NK-92 treated with Interleukin-12 subunit alpha and Interleukin-12 subunit beta, amount 100 ng/mL, for 24 hours (cell line): ENCODE results near the gene GALNT2.

ENCODE experiments used
- DNase-seq: peaks from one replicate; lab custom pipeline; 2025; lab: John Stamatoyannopoulos, UW

Gene GALNT2

DNA sequence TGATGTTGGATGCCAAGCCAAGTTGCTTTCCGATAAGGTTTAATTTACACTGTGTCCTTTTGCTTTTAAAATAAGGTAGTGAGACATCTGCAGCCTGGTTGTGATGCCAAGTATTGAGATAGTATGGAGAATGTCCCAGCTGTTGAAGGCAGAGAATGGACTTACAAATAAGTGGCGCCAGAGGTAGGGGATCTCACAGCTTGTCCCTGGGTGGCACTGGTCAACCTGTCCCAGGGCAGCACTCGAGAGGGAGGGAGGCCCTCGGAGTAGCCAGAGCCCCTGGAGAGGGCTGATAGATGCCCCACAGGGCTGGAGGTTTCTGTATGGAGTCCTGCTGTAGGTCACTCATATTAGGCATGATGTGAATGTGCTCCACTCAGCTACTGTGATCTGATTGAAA lies 98.5 kb downstream of the GALNT2 start:
- no peak for DNase-seq

DNA sequence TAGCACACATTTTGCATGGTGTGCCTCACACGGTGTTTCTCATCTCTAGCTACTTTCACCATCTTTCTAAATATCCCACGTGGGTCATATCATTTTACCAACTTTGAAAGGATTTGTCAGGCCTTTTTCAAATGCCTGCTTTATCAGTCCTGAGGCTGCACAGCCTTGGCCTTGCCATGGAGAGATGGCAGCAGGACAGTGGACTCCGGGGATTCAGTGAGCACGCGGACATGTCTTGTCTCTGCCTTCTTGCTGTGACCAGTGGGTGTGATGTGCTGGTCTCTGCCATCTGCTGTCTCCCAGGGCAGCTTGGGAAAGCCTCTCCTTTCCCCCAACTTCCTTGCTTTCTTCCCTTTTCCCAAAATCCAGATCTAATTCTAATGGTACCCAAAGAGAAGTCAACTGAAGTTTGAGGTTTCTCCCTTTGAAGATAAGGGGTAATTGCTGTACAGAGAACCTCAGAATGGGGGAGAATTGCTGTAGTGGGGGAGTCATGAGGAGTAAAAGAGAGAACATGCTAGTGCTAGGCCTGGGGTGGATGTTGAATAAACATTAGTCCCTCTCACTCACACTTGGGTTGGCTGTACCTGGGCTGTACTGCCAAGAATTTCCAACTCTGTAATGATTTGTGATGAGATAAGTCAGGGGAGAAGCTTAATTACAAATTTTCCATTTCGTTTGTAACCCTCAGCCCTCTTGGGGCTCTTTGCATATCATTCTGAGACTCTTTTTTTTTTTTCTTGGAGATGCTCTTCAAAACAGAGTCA lies 99.5 kb downstream of the GALNT2 start:
- DNase-seq = no peak

DNA sequence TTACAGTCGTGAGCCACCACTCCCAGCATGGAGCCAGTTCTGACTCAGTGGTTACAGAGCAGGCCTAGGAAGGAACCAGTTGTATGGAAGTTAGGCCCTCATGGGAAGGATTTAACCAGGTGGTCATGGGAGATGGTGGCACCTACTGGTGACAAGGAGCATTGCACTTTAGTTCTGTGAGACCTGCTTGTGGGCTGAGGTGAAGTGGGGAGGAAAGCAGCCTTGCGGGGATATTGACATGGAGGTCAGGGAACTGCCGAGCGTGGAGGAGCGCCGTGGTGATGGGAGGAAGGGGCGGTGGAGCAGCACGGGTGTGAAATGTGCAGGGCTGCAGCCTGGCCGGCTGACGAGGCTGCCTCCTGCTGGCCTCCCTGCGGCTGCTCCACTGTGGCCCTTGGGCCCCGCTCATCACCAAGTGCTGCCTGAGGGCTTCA lies 100.4 kb downstream of the GALNT2 start:
- no peak for DNase-seq

DNA sequence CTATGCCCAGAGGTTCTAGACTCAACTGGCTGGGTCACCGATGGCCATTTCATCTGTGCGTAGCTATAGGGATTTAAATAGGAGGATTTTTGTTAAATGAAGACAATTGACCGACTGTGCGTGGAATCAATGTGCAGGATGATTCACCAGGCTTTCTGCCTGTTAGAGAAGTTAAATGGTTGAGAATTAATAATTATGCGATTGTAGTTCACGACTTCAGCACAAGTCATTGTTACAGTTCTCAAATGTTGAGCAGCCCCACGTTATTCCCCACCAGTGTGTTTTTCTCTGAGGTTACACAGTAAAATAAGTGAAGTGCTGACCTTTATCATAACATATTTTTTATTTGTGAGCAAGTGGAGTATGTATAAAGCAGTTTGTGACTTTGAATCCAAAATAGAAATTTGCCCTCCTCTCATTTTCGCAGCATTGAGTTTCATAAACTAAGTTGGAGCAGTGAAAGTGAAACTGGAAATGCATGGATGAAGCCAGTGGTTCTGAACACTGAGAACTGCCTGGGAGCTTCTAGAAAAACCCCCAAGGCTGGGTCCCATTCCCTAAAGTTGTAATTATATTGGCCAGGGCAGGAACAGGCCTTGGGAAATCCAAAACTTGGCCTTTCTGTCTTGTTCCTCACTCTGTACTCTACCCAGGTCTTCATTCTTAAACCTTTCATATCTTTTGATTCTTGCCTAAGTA lies 102.6 kb downstream of the GALNT2 start:
- DNase-seq = no peak

DNA sequence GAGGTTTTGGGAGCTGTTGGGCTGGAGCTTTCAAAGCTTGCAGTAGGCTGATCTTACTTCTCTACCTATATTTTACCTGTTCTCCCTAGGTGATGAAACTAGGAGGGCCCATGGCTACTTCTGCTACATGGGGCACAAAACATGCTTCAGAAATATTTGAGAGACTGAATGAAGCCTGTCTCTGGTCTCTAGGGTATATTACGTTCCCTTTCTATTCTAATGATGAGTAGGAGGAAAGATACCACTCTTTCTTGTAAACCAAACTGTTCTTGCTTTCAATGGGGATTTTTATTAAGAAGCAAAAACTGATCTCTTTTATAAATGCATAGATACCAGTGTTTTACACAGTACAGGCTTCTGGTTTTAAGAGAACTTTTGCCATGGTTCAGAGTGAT lies 103.1 kb downstream of the GALNT2 start:
- DNase-seq = no peak

DNA sequence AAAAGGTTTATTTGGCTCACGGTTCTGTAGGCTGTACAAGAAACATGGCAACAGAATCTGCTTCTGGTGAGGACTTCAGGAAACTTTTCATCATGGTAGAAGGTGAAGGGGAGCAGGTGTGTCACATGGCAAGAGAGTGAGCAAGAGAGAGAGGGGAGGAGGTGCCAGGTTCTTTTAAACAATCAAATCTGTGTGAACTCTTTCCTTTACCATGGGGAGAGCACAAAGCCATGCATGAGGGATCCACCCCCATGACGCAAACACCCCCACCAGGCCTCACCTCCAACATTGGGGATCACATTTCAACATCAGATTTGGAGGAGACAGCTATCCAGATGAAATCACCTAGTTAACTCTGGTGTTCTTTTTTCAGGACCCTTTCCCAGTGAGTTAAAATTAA lies 103.6 kb downstream of the GALNT2 start:
- no peak for DNase-seq

DNA sequence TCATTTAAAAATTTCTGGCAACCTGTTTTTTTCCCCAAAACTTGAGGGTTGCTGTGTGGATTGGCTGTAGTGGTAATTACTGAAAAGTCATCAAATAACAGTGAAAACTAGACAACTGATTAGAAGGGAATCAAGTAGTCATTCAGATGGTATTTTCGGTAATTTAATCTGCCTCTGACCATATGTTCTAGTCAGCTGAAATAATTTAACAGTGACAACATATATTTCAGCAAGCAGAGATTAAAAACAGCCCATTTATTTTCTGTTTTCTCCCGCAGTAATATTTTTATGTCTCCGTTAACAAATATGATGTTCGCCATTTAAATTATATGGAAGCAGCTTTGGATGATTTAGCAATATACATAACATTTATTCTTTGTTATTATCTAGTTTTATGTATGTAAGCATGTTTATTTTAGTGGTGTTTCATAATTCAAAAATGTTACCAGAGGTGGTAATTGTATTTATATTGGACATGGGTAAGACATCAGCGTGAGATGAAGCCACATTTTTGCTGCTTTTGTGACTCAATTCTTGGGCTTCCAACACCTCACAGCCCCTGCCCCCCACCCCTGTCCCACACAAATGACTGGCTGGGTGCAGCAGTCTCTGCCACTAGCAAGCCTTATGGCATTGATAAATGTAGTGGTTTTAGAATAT lies 104.4 kb downstream of the GALNT2 start:
- DNase-seq = no peak

DNA sequence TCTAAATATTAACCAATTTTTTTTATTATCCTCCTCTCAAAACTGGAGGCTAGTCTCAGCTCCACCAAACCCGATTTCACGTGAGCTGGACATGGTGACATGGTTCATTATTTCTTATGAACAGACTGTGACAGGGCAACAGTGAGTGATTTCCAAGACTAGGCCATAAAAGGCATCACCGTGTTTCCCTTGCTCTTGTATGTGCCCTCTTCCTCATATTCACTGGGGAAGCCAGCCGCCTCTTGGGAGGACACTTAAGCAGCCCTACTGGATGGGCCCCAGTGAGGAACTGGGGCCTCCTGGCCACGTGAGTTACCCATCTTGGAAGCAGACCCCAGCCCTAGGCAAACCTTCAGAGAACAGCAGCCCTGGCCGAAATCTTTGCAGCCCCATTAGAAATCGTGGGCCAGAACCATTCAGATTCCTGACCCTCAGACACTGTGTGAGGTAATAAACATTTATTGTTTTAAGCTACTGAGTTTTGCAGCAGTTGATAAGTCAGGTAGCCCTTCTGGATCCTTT lies 105.0 kb downstream of the GALNT2 start:
- DNase-seq = no peak

DNA sequence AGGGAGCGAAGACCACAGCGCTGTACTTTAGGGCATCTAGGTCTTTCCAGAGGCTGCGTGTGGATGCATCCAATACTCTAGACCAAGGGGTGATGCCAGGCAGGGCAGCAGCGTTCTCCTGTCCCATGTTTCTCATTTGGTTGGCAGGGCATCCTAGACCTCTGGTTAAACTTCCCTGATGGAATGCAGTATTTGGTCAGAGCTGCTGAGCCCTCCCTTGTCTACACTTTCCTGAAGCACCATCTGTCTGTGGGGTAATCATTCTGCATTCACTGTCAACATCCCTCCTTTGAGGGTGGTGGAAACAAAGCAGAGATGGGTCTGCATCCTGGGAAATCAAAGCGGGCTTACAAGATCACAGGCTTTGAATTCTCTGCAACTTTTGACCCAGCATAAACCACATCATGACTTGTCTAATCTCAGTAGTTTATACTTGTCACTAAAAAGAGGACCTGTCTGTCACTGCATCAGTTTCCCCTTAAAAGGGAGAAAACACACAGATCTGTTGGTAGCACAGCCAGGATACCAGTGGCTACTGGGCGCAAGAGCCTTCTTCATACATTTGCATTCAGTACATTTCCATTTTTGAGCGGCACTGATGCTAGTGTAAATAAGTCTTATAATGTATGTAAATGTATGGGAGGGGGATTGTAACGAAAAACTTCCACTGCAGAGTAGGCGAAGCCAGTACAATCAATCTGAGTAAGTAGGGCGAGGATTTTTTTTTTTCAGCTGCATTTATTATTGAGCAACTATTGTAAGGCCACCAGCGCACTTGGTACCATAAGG lies 106.3 kb downstream of the GALNT2 start:
- DNase-seq = no peak

DNA sequence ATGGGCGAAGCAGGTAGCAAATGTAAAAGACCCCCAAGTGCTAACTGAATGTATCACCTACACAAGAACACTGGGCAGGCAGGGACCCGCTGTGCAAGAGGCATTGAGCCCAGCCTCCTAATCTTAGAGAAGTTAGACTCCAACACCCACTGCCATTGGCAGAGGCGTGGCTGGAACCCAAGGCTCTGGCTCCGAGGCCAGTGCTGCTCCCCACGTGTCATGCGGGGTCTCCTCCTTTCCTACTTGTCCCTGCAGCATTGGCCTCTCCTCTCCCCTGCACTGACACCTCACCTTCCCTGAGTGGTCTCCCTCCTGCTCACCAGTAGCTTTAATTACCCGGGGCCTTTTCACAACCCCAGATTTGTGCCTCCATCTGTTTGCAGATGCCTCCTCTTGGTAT lies 107.0 kb downstream of the GALNT2 start:
- DNase-seq = no peak

DNA sequence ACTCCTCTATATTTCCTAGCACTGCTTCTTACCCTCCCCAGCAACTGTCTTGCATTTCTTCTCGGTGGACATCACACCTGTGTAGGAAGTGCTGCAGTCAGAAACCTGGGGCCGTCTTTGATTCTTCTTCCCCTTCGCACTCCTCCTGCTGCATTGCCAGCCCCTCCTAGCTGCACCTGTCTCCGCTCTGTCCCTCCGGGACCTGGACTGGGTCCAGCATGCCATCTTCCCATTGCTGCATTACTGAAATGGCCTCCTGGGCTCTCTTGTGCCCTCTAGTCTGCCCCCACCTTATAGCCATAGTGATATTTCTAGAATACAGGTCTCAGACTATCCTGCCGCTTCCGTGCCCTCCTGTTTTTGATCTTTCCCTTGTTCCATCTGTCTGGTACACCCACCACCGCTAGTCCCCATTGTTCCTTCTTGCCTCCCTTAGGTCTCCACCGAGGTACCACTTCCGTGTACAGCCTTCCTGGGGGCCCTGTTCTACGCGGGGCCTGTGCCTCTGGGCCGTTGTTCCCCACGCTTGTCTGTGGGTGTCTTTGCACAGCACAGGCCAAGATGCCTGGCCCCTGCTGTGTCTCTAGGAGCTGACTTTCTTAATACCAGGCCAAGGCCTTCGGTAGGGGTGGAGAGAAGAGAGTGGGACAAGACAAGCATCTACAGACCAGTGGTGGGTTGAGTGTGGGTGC lies 107.6 kb downstream of the GALNT2 start:
- DNase-seq = no peak

DNA sequence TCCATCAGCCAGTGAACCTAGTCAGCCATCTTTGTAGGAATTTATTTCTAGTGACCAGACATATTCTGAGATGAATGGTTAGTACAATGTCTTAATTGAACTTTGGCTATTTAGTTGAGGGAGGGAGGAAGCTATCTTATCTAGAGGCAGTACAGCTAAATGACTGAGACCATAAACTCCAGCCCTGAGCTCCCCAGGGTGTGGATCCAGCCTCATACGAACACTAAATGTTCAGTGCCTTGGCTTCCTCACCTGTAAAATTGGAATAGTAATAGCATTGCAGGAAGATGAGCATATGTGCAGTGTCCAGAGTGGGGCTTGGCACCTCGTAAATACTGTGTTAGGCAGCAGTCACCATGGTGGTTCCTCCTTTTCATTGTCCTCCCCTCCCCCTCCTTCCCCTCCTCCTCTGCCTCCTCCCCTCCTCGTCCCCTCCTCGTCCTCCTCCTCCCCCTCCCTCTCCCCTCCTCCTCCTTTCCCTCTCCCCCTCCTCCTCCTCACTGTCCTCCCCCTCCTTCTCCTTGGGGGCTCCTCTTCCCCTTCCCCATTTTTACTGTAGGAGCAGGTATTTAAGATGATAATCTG lies 108.2 kb downstream of the GALNT2 start:
- DNase-seq = no peak

DNA sequence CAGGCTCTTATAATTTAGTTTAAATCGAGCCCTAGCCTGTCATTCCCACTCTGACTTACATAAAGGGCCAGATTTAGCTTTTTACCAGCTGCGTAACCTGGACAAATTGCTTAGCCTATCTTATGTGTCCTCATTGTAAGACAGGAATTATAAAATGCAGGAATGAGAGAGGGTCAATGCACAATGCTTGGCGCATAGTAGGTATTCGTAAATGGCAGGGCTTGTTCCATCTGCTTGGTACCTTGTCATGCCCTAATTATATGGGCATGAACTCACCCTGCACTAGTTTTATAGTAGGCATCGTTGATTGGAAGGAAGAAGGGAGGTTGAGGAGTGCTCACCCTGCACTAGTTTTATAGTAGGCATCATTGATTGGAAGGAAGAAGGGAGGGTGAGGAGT lies 108.8 kb downstream of the GALNT2 start:
- no peak for DNase-seq

DNA sequence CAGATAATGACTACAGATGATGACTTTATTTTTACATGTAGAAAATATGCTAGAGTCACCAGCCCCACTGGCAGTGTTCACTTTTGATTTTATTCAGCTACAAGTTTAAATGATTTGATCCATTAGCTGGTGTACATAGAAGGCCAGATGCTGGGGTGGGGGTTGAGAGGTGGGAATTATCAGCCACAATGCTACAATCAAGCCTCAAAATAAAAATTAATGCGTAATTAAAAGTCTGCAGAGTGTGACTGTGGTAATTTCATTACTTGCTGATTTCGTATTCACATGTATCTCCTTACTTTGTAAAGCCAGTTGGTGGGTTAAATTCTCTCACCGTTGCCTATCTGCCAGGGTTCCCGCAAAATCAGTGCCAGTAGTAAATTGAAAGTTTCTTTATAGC lies 109.3 kb downstream of the GALNT2 start:
- DNase-seq = no peak

DNA sequence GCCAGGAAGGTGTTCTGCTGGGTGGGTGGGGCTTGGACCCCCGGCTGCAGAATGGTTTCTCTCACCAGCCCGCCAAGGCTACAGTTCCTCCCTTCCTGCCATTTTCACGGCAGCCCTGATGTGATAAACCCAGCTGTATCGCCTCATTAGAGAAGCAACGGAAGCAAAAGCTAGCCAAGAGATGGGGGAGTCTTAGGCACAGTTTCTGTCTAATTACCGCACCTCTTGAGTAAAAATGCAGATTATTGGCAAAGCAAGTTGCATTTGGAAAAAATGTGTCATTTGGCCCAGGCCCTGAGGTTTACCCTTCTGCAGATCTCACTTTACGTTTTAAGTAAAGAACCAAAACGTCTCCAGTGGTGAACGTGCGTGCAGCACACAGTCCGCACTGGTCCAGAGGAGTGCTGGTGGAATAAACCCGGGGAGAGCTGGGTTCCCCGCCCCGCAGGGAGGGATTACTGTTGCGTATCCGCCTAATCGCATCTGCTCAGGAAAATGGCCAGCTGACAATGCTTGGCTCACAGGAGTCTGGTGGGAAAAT lies 109.9 kb downstream of the GALNT2 start:
- DNase-seq = no peak

DNA sequence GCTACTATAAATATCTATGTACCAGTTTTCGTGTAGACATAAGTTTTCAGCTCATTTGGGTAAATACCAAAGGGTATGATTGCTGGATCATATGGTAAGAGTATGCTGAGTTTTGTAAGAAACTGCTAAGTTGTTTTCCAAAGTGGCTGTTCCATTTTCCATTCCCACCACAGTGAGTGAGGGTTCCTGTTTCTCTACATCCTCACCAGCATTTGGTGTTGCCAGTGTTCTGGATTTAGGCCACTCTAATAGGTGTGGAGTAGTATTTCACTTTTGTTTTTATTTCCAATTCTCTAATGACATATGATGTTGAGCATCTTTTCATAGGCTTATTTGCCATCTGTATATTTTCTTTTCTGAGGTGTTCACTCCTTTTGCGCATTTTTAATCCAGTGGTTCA lies 112.2 kb downstream of the GALNT2 start:
- no peak for DNase-seq

DNA sequence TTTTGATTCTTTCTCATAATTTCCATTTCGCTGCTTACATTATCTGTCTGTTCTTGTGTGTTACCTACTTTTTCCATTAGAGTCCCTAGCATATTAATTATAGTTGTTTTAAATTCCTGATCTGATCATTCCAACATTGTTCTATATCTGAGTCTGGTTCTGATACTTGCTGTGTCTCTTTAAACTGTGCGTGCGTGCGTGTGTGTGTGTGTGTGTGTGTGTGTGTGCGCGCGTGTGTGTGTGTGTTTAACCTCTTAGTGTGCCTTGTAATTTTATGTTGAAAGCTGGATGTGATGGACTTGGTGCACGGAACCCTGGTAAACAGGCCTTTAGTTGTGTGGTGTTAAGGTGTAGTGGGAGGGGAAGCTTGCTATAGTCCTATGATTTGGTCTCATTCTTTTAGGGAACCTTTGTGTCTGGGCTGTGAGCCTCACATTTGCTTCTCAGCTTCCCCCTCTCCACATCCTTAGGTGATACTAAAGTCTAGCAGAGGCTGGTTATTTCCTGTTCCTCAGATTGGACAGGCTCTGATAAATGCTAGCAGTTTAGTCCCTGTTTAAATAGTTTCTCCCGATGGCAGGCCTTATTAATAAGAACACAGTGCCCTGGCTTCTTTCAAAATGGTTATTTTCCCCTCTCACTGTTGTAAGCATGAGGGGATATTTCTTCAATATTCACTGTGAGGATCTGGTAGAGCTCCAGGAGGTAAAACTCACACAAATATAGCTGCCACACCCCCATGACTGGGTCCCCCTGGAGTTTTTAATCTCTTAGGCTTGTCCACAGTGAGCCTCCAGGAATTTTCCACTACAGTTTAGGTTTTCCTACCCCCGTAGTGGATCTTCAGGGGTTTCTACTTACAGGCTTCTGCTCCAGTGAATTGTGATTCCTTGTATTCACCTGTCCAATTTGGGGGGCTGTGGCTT lies 118.3 kb downstream of the GALNT2 start:
- no peak for DNase-seq

DNA sequence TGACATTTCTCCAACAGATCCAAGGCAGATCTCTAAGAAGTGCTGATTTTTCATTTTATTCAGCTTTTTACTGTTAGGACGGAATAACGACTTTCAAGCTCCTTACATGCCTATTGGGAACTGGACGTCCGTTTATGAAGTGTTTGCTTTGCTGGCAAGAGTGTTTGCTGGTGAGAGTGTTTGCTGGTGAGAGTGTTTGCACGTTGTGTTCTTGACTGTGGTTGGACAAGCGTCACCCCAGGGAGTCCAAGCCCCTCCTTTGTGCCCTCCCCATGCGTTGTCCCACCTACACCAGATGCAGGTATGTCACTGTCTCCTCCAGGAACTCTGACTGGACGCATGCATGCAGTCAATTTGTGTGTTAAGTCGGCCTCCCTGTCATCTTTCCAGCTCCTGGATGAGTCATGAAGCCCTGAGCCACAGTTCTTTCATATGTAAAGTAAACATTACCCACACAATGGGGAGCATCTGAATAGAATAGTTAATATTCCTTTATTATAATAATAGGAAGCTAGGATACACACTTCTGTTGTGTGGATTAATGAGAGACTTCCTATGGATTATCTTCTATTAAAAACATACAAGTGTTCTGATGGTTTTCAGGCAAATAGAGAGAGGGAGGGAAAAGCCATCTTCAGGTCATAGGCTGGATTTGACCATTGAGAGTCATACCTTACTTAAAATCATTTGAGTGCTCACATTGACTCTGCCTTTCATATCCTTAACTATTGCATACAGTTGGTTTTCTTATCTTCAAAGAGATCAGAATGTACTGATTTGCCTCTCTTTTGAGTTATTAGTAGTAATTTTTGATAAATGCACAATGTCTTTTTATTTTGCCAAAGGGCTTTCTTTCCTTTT lies 119.2 kb downstream of the GALNT2 start:
- DNase-seq = no peak

DNA sequence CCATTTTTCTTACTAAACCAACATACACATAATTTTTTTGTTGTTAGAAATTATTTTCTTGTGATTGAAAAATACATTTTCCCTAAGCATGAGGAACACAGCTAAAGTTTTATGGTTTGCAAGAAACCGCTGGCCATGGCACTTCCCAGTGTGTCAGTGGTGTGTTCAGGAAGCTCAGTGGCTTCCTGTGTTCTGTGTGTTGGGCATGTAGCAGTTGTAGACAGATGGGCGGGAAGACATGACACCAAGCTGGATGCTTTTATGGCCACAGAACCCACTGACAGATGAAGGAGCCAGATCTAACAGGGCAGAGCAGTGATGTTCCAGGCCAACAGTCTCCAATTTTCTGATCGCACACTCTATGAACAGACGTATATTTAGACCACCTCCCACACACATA lies 119.8 kb downstream of the GALNT2 start:
- no peak for DNase-seq
